Gastrocnemius medialis (tissue), 4 donors: Measurements from ENCODE around the gene FGF1. TPM values are rescaled to one million over a fixed set of nuclear protein-coding genes. Genes with fewer than 3 reads are reported as not detected.

Source experiments
- ATAC-seq, 2 donors: fragments of 150-250 bp; one replicate each; pipeline ENCODE4 v1.9.1; 2016
- DNase-seq, 2 donors: peaks; one replicate each; pipeline ENCODE4 v3.0.0-alpha.2; 2019
- H3K27ac ChIP-seq, 4 donors: fragments of 200-600 bp; sonication (generic); 1 replicate in 1 of 4; 2 replicates in 3 of 4; pipeline ENCODE4 v1.5.1; 2016 to 2018; ENCODE audit warnings: mild to moderate bottlenecking in 2 of 4, moderate library complexity in 1 of 4
- H3K27me3 ChIP-seq, 3 donors: fragments of 200-600 bp; sonication (generic) in 2 of 3; 1 replicate in 1 of 3; 2 replicates in 2 of 3; pipeline versions ENCODE4 v1.5.1 to v1.6.0; 2016 to 2019; ENCODE audit warnings: mild to moderate bottlenecking in 1 of 3, moderate library complexity in 1 of 3
- H3K36me3 ChIP-seq, 2 donors: fragments of 200-600 bp; sonication (generic) in 1 of 2; one replicate each; pipeline ENCODE4 v1.5.1; 2017 to 2018
- H3K4me1 ChIP-seq, 2 donors: fragments of 200-600 bp; sonication (generic) in 1 of 2; one replicate each; pipeline ENCODE4 v1.5.1; 2016 to 2017; ENCODE audit warnings: mild to moderate bottlenecking in 2 of 2
- H3K4me3 ChIP-seq, 4 donors: fragments of 200-600 bp; sonication (generic) in 3 of 4; 1 replicate in 1 of 4; 2 replicates in 3 of 4; pipeline ENCODE4 v1.5.1; 2016 to 2019; ENCODE audit warnings: mild to moderate bottlenecking in 2 of 4
- H3K9me3 ChIP-seq, 3 donors: fragments of 200-600 bp; sonication (generic) in 2 of 3; 1 replicate in 1 of 3; 2 replicates in 2 of 3; pipeline ENCODE4 v1.5.1; 2016 to 2019
- POLR2A ChIP-seq, 2 donors: fragments of 450-650 bp; IDR thresholded peaks; one replicate each; pipeline ENCODE4 v1.6.1; 2017; ENCODE audit warnings: antibody characterized with exemption in 2 of 2, mild to moderate bottlenecking in 2 of 2, moderate library complexity in 2 of 2
- in situ Hi-C, 4 donors: fragments of 200-750 bp; cut with MboI; loops; one replicate each; pipeline versions ENCODE4 v1.15.0 to v1.8.0; 2017; ENCODE audit warnings: low sequenced_read_pairs in 4 of 4
- intact Hi-C: fragments of 100-400 bp; cut with DNase I; formaldehyde crosslinking; loops from one replicate; pipeline ENCODE4 v1.15.1; 2023; ENCODE audit warnings: low total_unique reads
- total RNA-seq, 4 donors: library from RNA; depleted of rRNA; stranded (reverse); fragments of >200 nt; gene quantifications; one replicate each; pipeline versions ENCODE4 v1.1.0 to v1.2.3, GENCODE V29; 2016
- TF ChIP-seq, protein P1 (sequence below), 5 experiments: fragments of 450-650 bp in 3 of 5; fragments of 200-600 bp in 2 of 5; sonication (generic) in 2 of 5; IDR thresholded peaks in 4 of 5; conservative IDR thresholded peaks in 1 of 5; 1 replicate in 4 of 5; 2 replicates in 1 of 5; pipeline ENCODE4 v1.5.1; 2016 to 2019; ENCODE audit warnings: antibody characterized with exemption in 5 of 5, mild to moderate bottlenecking in 3 of 5, moderate library complexity in 3 of 5

FGF1 gene
- total RNA-seq, 4 donors from 2014 or later: 0.41 to 2.1 (median 1.2) TPM

GRCh38 chr5:142683881-142684505, 1.9 kb downstream of the FGF1 start:
- H3K27me3 ChIP-seq: no peaks in the 10 kb centered on the region
- ATAC-seq (no peak), DNase-seq (no peak)
- H3K27ac ChIP-seq: peak overlapping the region; percentile 13 to 48 (median 24)
- no peaks in the 10 kb centered on the region for H3K36me3 ChIP-seq
- intact Hi-C loops: no loop called here
- no peak overlapping the region for H3K4me3 ChIP-seq
- no peaks in the 10 kb centered on the region for H3K9me3 ChIP-seq
- in situ Hi-C loops: loop anchor here in 1 of 4 donors (25.0 kb wide), 1 partner anchor 522 kb away; no protein-coding TSS in a partner anchor
- H3K4me1 ChIP-seq: peaks cover 7 to 9% of the 10 kb centered on the region in 2 donors
- TF ChIP-seq, protein P1, sequence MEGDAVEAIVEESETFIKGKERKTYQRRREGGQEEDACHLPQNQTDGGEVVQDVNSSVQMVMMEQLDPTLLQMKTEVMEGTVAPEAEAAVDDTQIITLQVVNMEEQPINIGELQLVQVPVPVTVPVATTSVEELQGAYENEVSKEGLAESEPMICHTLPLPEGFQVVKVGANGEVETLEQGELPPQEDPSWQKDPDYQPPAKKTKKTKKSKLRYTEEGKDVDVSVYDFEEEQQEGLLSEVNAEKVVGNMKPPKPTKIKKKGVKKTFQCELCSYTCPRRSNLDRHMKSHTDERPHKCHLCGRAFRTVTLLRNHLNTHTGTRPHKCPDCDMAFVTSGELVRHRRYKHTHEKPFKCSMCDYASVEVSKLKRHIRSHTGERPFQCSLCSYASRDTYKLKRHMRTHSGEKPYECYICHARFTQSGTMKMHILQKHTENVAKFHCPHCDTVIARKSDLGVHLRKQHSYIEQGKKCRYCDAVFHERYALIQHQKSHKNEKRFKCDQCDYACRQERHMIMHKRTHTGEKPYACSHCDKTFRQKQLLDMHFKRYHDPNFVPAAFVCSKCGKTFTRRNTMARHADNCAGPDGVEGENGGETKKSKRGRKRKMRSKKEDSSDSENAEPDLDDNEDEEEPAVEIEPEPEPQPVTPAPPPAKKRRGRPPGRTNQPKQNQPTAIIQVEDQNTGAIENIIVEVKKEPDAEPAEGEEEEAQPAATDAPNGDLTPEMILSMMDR (IDR thresholded peaks at IDR 0.05 in 4 of 5, conservative IDR thresholded peaks at IDR 0.05 in 1 of 5): no peak
- TF ChIP-seq POLR2A (IDR thresholded peaks at IDR 0.05): no peak

DNA sequence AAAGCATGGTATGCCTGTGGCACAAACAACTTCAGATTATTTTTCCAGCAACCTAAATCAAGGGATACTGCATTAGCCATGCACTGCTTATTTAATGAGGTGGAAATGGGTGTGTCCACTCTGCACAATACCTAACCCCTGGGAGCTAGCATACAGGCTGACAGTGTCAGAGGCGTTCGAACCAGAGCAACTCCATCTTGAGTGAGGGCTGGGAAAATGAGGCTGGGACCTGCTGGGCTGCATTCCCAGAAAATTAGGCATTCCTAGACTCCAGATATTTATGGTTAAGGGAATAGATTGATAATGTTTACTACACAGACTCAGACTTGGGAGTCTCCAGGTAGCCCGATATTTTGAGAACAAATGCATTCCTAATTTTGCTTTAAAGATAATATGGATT, 2.8 kb downstream of the FGF1 start:
- no peaks in the 10 kb centered on the region for H3K27me3 ChIP-seq
- intact Hi-C loops (no loop called here), in situ Hi-C loops (loop anchor here in 1 of 4 donors (25.0 kb wide), 1 partner anchor 521 kb away; no protein-coding TSS in a partner anchor)
- ATAC-seq (no peak), DNase-seq (no peak)
- H3K27ac ChIP-seq: no peak overlapping the region
- H3K36me3 ChIP-seq: no peaks in the 10 kb centered on the region
- H3K4me1 ChIP-seq: peaks cover 4 to 7% of the 10 kb centered on the region in 2 donors
- H3K4me3 ChIP-seq: no peak overlapping the region
- no peak for TF ChIP-seq POLR2A (IDR thresholded peaks at IDR 0.05)
- no peaks in the 10 kb centered on the region for H3K9me3 ChIP-seq

DNA sequence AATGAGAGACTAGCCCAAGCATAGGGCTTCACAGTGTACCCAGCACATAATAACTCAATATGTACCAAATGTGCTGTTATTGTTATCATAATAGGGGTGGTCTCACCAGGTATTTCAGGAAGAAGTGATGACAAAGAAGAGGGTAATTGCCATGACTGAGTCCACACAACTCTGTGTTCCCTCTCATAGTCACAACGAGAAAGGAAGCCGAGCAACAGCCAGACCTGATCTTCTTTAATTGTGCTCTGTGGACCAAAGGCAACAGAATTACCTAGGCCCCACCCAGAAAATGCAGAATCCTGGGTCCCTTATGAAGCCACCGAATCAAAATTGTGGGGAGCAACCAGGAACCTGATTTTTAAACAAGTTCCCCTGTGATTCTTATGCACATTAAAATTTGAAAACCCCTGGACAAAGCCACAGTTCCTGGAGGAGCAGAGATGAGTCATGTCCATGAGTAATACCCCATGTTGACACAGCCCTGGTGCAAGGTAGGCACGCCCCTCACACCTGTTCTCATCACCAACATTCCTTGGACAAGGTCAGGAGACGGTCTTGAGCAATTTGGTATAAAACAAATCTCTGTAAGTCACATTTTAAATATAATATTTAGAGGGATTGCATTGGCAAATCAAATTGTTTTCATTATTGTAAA, 5.2 kb downstream of the FGF1 start:
- Histone ChIP-seq H3K4me3 (no peak overlapping the region), H3K27ac (no peak overlapping the region), H3K36me3 (no peaks in the 10 kb centered on the region), H3K27me3 (no peaks in the 10 kb centered on the region), H3K4me1 (peaks cover 4% of the 10 kb centered on the region in 2 donors), H3K9me3 (no peaks in the 10 kb centered on the region)
- no peak for DNase-seq
- peak in 1 of 2 donors; percentile 41 for ATAC-seq
- in situ Hi-C loops (loop anchor here in 1 of 4 donors (25.0 kb wide), 1 partner anchor 518 kb away; no protein-coding TSS in a partner anchor), intact Hi-C loops (no loop called here)
- no peak for TF ChIP-seq POLR2A (IDR thresholded peaks at IDR 0.05)
- TF ChIP-seq, protein P1 (IDR thresholded peaks at IDR 0.05 in 4 of 5, conservative IDR thresholded peaks at IDR 0.05 in 1 of 5): no peak

- Histone ChIP-seq H3K36me3 (no peaks in the 10 kb centered on the region), H3K4me3 (no peak overlapping the region), H3K9me3 (no peaks in the 10 kb centered on the region), H3K27me3 (no peaks in the 10 kb centered on the region), H3K27ac (no peak overlapping the region), H3K4me1 (no peaks in the 10 kb centered on the region)
- ATAC-seq (no peak), DNase-seq (no peak)
- TF ChIP-seq, protein P1 (IDR thresholded peaks at IDR 0.05 in 4 of 5, conservative IDR thresholded peaks at IDR 0.05 in 1 of 5): no peak
- TF ChIP-seq POLR2A (IDR thresholded peaks at IDR 0.05): no peak
- in situ Hi-C loops: loop anchor here in 1 of 4 donors (25.0 kb wide), 1 partner anchor 517 kb away; no protein-coding TSS in a partner anchor
- intact Hi-C loops: no loop called here
Observed at GRCh38 chr5:142679744-142680143, 6.1 kb downstream of the FGF1 start.

DNA sequence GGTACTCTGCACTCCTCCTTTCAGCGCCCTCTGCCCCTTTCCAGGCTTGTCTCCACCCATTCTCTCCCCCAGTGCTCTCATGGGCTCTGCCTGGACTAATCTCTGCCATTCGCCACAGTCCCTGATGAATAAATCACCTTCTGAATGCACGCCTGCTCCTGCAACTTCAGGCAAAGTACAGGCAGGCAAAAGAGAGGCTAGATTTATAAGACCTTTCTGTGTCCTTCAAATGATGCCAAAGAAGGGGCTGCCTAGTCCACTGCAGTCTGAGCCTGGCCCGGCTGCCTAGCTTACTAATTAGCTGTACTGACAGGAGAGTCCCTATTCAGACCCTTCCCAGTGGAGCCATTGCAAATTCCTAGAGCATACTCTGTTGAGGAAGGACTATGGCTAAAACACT, 7.4 kb downstream of the FGF1 start:
- TF ChIP-seq POLR2A (IDR thresholded peaks at IDR 0.05): no peak
- TF ChIP-seq, protein P1 (IDR thresholded peaks at IDR 0.05 in 4 of 5, conservative IDR thresholded peaks at IDR 0.05 in 1 of 5): no peak
- in situ Hi-C loops (loop anchor here in 1 of 4 donors (25.0 kb wide), 1 partner anchor 516 kb away; no protein-coding TSS in a partner anchor), intact Hi-C loops (no loop called here)
- ATAC-seq: no peak
- no peak overlapping the region for H3K4me3 ChIP-seq
- H3K4me1 ChIP-seq: peaks cover 0 to 2% of the 10 kb centered on the region in 2 donors
- H3K27me3 ChIP-seq: no peaks in the 10 kb centered on the region
- H3K36me3 ChIP-seq: no peaks in the 10 kb centered on the region
- no peak overlapping the region for H3K27ac ChIP-seq
- DNase-seq: no peak
- H3K9me3 ChIP-seq: no peaks in the 10 kb centered on the region
